ENCODE data around the gene SLC39A1.

SLC39A1 gene

GRCh38 chr1:153946622-153947241 lies 16.6 kb downstream of the SLC39A1 start, which contains the start of gene DENND4B:
Gene DENND4B (minus strand): TSS chr1:153946718. CDS start chr1:153944374, 2,344 bp downstream.
- DNase-seq (ENCODE audit: low read depth, low spot score) = peak; percentile 92

GRCh38 chr1:153945795-153946621 lies 17.3 kb downstream of the SLC39A1 start:
- DNase-seq (ENCODE audit: low read depth, low spot score) = peak; percentile 60

- no peak for DNase-seq (ENCODE audit: low read depth, low spot score)
Measured at GRCh38 chr1:153945131-153945794, 18.1 kb downstream of the SLC39A1 start.

- DNase-seq (ENCODE audit: low read depth, low spot score) = no peak
Measured at GRCh38 chr1:153944827-153945117, 18.6 kb downstream of the SLC39A1 start.

- no peak for DNase-seq (ENCODE audit: low read depth, low spot score)
Measured at GRCh38 chr1:153944005-153944826, 19.1 kb downstream of the SLC39A1 start.

- no peak for DNase-seq (ENCODE audit: low read depth, low spot score)
Measured at GRCh38 chr1:153942766-153943549, 20.4 kb downstream of the SLC39A1 start.

- DNase-seq (ENCODE audit: low read depth, low spot score) = no peak
Measured at GRCh38 chr1:153941826-153942725, 21.3 kb downstream of the SLC39A1 start.

- DNase-seq (ENCODE audit: low read depth, low spot score) = no peak
Measured at GRCh38 chr1:153940756-153941155, 22.6 kb downstream of the SLC39A1 start.

GRCh38 chr1:153939476-153939875 lies 23.9 kb downstream of the SLC39A1 start:
- no peak for DNase-seq (ENCODE audit: low read depth, low spot score)

- no peak for DNase-seq (ENCODE audit: low read depth, low spot score)
Measured at GRCh38 chr1:153938996-153939395, 24.3 kb downstream of the SLC39A1 start.

- no peak for DNase-seq (ENCODE audit: low read depth, low spot score)
Measured at GRCh38 chr1:153937331-153937730, 26.0 kb downstream of the SLC39A1 start.

GRCh38 chr1:153936011-153936802 lies 27.1 kb downstream of the SLC39A1 start:
- no peak for DNase-seq (ENCODE audit: low read depth, low spot score)

GRCh38 chr1:153934746-153935145 lies 28.6 kb downstream of the SLC39A1 start:
- no peak for DNase-seq (ENCODE audit: low read depth, low spot score)

GRCh38 chr1:153933955-153934354 lies 29.4 kb downstream of the SLC39A1 start:
- DNase-seq (ENCODE audit: low read depth, low spot score) = no peak

GRCh38 chr1:153933430-153933829 lies 29.9 kb downstream of the SLC39A1 start:
- DNase-seq (ENCODE audit: low read depth, low spot score) = no peak

GRCh38 chr1:153932156-153933131 lies 30.9 kb downstream of the SLC39A1 start:
- no peak for DNase-seq (ENCODE audit: low read depth, low spot score)

- DNase-seq (ENCODE audit: low read depth, low spot score) = no peak
Measured at GRCh38 chr1:153929981-153930948, 33.1 kb downstream of the SLC39A1 start.

All from ELF-1 (cell line).